ENCODE data around the gene WDR31.
"Not testable (repeated sequence)": the region's sequence is repeated elsewhere in the genome, so short reads cannot be mapped to it uniquely, and the experiment has no call there.

Gene WDR31

DNA sequence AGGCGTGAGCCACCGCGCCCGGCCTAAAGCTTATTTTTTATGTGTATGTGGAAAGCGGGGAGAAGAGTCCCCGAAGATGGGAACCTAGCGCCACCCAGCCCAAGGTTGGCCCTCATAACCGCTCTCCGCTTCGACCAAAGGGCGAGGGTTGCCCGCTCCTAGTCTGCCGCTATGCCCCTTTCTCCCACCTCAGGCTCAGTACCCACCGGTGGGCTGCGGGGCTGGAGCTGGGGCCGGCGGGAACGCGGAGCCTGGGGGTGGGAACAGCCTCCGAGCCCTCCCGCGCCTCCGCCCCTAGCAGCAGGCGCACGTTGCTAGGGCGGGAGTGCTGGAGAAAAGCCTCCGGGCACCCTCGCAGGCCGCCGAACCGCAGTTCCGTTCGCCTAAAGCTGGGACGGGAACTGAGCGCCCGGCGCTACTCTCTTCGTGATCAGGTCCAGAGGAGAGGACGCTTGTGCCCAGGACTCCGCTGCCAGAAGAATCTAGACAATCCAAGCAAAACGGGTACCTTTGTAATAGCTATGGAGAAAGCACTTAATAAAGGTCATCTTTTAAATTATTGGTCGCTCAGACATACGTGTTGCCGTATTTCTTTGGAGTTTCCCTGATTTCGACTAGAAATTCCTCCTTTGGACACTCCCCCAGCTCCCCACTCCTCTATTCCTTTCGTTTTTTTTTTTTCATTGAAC is at the start of gene WDR31:
WDR31 (minus strand) TSS at position 265 of the 689 bp plus-strand sequence. CDS start 8,253 bp downstream, outside the sequence.
- DNase-seq: peak; percentile 61

DNA sequence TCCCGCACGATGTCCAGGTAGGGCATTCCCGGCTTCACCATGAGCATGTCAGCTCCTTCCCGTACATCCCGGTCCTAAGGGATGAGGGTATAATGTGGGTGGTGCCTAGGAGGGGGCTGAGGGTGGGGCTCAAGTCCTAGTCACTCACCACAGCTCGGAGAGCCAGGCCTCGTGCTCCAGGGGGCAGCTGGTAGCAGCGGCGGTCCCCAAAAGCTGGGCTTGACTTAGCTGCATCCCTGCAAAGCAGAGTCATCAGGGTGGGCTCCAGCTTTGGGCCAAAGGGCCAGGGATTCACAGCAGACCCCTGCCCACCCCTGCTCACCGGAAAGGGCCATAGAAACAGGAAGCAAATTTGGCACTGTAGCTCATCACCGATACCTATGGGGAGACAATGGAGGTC is 49.4 kb upstream of the WDR31 start:
- no peak for DNase-seq

DNA sequence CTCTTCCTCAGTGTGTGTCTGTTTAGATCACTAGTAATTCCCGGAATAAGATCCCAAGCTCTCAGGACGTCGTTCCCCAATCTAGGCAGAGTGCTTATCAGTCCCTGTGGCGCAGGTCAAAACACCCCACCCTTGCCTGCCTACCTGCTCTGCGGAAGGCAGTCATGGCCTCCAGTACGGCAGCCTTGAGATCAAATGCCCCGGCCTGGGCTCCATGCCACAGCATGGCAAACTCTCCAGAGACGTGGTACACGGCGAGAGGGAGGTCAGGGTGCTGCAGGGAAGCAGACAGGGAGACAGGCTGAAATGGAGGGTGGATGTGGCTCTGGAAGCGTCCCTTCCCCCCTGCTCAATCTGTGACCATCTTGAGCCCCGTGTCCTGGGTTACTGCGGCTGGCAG is 48.8 kb upstream of the WDR31 start:
- no peak for DNase-seq

DNA sequence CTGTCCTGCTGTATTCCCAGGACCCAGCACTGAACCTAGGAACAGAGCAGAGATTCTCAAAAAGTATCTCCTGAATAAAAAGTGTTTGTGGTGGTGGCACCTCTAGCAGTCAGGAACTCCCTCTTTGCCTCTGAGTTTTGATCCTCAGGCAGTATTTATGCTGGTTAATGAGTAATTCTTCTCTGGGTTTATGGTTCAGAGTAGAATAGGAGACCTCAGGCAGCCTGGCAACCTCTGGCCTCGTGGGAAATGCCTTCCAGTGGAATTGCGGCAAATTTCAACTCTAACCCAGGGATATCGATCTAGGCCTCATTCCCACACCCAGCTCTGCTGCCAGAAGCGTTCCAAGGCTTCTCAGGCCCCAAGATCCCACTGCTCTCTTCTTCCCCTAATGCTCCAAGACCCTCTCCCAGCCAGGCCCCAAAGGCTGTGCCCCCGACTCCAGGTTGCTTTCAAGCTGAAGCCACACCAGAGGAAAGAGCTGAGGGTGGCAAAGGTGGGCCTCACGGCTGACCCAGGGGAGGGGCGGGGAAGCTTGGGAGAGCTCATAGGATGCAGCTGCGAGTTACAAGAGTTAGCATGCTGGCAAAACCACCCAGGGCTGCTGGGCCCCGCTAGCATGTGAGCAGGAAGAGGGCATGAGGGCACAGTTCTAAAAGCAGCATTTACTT is 47.6 kb upstream of the WDR31 start:
- no peak for DNase-seq

DNA sequence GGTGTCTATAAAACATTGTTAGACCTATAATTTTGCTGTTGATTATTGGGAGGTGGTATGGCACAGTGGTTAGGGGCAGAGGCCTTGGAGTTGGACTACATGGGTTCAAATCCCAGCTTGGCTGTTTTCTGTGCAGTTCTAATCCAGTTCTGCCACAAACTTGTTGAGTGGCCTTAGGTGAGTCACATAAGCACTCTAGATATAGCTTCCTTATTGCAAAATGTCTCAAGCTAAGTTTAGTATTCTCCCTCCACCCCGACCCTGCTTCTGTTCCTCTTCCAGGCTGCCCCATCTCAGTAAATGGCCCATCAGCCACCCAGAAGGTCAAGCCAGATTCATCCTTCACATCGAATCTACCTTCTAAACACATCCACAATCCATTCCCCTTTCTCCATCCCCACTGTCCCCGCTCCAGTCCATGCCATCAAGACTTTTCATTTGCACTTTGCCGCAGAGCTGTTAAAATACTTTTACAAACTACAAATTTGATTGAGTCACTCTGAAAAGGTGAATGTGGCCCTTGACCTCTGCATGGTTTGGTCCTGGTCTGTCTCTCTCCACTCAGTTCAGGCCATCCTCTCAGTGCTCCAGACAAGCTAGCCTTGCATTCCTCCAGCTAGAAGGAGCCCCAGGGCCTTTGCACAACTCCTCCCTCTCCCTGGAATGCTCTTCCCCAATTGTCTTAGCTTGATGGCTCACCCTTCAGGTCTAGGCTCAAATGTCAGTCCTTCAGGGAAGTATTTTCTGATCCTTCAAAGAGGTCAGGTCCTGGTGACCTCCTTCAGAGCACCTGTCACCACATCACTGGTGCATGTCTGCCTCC is 46.7 kb upstream of the WDR31 start:
- DNase-seq: no peak

DNA sequence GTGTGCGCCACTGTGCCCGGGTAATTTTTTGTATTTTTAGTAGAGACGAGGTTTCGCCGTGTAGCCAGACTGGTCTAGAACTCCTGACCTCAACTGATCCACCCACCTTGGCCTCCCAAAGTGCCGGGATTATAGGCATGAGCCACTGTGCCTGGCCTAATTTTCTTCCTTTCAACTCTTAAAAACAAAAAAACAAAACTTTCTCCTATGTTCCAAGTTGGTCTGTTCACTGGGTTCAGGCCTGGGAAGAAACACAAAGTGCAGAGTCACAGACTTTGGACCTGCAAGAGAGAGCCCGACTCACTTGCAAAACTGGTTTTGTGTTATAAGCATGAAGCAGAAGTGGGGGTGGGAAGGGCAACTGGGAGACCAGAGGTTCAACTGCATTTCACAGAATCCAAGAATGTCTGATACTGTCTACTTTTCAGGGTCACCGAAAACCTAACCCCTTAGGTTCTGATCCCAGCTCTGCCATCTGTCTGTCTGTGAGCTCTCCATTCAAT is 41.9 kb upstream of the WDR31 start:
- no peak for DNase-seq

DNA sequence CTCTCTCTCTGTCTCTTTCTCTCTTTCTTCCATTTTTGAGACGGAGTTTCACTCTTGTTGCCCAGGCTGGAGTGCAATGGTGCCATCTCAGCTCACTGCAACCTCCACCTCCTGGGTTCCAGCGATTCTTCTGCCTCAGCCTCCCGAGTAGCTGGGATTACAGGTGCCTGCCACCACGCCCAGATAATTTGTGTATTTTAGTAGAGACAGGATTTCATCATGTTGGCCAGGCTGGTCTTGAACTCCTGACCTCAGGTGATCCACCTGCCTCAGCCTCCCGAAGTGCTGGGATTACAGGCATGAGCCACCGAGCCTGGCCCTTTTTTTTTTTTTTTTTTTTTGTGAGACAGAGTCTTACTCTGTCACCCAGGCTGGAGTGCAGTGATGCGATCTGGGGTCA is 41.4 kb upstream of the WDR31 start:
- not testable (repeated sequence) for DNase-seq

DNA sequence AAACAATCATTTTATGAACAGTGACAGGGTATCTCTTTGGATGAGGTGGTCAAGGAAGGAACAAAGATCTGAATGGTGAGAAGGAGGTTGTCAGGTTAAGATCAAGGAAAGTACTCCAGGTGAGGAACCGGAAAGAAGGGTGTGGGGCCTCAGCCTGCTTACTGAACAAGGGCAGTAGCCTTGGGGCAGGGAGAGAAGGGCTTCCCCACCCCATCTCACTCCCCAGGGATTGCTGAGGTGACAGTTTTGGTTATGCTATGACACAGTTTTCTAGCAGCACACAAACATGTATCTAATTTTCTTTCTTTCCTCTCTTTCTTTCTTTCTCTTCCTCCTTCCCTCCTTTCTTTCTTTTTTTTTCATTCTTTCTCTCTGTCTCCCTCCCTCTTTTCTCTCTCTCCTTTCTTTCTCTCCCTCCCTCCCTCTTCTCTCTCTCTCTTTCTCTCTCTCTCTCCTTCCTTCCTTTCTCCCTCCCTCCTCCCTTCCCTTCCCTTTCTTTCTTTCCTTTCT is 40.8 kb upstream of the WDR31 start:
- DNase-seq: no peak

DNA sequence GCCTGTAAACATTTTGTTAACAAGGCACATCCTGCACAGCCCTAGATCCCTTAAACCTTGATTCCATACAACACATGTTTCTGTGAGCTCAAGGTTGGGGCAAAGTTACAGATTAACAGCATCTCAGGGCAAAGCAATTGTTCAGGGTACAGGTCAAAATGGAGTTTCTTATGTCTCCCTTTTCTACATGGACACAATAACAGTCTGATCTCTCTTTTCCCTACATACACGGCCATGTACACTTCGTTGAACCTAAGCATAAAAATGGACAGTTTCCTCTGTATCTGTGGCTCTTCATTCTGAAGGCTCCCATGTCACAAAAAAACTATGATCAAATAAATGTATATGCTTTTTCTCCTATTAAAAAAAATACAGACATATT is 39.7 kb upstream of the WDR31 start:
- not testable (repeated sequence) for DNase-seq

DNA sequence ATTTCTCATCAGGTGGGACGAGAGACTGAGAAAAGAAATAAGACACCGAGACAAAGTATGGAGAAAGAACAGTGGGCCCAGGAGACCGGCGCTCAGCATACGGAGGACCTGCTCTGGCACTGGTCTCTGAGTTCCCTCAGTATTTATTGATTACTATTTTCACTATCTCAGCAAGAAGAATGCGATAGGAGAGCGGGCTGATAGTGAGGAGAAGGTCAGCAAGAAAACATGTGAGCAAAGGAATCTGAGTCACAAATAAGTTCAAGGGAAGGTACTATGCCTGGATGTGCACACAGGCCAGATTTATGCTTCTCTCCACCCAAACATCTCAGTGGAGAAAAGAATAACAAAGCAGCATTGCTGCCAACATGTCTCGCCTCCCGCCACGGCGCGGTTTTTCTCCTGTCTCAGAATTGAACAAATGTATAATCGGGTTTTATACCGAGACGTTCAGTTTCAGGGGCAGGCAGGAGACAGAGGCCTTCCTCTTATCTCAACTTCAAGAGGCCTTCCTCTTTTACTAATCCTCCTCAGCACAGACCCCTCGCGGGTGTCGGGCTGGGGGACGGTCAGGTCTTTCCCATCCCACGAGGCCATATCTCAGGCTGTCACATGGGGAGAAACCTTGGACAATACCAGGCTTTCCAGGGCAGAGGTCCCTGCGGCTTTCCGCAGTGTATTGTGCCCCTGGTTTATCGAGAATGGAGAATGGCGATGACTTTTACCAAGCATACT is 39.2 kb upstream of the WDR31 start:
- not testable (repeated sequence) for DNase-seq

DNA sequence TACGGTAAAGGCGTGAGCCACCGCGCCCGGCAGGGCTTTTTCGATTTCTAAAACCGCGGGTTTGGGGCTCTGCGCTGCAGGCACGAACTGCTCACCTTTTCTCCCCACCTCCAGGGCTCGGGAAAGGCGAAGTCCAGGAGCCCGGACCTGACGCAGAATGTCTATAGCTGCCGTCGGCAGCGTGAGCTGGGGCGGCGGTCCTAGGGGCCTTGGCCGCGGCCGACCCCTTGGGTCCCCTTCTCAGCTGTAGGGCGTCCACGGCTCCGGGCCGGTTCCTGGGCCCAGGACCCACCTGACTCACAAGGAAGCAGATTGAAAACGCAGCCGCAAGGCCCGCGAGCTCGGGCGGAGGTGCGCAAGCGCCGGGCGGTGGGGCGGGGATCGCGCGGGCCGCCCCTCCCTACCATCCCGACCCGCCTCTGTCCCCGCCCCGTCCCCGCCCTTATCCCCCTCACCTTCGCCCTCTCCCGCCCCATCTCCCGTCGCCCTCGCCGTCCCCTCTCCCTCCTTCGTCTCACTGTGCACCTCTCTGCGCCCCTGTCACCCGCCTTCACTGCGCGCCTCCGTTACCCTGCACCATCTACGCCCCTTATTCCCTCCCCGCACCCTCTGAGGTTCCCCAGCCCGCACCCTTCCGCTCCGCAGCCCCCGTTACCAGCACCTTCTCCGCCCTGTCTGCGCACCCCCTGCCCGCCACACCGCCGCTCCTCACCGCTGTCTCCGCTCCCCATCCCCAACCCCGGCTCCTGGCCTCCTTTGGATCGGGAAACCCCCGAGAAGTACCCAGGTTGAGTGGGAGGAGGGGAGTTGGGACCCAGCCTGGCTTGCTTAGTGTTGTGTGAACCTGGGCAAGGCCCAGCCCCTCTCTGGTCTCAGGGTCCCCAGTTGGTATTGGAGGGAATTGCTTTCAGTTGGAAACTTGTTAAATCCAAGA is 36.8 kb upstream of the WDR31 start, which contains the start of gene HDHD3:
HDHD3 (minus strand) TSS at position 353 of the 934 bp plus-strand sequence. CDS start 2,632 bp downstream, outside the sequence.
- peak; percentile 44 for DNase-seq

DNA sequence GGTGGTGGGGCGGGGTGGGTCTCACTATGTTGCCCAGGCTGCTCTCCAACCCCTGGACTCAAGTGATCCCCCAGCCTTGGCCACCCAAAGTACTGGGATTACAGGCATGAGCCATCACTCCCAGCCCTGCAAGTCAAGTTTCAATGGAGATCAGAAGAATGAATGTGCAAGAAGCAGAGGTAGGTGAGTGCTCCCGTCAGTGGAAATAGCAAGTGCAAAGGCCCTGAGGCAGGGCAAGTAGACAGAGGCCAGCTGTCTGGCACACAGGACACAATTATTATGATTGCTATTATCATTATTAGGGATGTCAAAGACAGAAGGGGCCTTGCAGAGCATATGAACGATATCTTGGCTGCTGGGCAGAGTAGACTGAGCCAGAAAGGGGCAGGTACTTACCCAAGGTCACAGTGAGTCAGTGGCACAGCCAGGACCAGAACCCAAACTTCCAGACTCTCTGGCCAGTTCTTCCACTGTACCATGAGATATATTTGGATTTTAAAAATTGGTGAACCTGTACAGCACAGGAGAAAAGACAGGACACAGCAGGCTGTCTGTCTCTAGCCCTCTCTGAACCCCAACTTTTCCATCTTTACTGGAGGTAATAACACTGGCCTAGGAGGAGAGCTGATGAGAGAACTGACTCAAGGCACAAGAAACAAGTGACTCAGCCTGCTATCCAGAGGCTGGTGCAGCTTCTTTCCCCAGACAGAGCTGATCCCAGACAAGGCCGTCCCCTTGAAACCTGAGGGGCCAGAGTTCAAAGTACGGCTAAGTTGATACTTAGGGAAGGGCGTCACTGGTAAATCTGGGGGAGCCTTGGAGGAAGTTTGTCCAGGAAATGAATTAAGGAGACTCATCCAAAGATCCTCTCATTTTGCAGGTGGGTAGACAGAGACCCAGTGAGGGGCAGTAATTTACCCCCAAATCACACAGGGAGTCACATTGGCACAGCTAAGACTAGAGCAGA is 35.3 kb upstream of the WDR31 start:
- no peak for DNase-seq

DNA sequence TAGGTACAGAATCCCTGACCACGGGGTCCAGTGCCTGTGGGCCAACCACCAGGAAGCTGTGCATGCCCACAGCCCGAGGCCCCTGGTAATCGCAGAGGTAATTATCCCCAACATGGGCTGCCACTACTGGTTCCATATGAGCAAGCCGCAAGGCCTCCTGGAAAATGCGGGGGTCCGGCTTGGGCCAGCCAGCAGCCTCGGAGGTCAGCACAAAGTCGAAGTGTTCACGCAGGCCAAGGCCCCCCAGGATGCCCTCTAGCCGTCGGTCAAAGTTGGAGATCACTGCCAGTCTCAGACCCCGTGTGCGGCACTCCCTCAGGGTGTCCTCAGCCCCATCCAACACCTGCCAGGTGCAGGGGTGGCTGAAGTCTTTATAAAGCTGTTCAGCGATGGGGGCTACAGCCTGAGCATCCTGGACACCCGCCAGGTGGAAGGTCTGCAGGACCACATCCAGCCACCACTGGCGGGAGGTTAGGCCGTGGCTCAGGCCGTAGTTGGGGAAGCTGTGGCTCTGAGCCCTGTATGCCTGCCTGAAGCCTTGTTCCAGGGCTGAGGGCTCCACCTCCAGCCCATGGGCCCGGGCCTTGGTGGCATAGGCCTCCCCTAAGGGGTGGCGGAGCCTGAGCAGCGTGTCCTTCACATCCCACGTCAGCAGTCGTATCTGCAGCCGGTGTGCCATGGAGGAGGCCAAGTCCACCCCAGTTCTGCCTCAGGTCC is 33.8 kb upstream of the WDR31 start:
- DNase-seq: no peak

DNA sequence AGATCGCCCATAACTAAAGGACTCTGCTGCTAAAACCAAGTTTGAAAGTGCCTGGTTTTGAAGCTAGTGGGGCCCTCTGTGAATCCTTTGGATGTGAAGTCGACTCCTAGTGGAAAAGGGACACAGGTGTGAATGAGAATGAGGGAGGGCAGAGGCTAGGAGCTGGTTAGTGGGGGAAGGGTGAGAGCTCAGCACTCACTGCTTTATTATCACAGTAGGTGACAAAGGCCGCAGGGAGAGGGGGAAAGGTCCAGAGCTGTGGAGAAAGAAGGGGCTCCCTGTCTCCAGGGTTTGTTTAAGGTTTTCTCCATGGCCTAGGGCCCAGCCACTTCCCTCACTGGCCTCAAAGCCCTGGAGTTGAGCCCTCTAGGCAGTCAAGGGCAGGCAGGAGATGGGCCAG is 33.2 kb upstream of the WDR31 start:
- no peak for DNase-seq

DNA sequence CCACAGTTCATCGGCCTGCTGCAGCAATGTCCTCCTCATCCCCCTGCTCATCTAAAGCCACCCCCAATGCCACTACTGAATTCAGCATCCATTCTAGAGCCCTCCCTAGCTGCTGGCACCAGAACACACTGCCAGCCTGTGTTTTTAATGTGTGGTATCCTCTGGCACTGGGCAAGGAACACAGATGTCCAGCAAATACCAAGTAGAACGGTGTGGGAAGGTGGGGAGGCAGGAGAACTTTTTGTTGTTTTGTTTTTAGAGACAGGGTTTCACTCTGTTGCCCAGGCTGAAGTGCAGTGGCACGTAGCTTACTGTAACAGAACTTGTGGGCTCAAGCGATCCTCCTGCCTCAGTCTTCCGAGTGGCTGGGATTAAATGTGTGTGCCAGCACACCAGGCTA is 32.0 kb upstream of the WDR31 start:
- DNase-seq: no peak

DNA sequence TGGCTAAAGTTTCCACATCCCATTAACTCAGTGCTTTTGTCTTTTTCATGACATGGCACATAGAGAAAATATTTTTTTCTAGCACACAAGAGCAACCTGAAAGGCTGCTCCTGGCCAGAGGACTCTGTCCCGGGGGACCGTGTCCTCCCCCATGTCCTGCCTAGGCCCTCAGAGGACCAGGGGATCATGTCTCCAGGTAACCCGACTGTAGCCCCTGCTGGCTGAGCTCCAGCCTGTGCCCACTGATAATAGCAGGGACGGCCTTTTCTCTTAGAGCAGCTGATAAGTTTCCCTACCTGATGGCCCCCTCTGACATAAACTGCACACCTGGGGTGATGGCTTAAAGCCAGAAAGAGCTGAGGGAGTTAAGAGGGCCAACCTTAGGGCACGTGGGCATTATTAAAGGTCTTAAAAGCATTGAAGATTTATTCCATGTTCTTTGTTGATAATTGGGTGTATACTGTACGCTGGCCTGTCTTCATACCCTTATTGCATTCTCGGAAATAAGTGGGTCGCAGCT is 30.8 kb upstream of the WDR31 start:
- DNase-seq: no peak

DNA sequence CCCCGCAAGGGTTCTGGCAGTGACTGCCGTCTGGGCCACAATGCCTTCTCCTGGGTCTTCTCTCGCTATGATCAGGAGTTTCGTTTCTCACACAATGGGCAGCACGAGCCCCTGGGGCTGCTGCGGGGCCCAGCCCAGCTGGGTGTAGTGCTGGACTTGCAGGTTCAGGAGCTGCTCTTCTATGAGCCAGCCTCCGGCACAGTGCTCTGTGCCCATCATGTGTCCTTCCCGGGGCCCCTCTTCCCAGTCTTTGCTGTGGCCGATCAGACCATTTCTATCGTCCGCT is 29.7 kb upstream of the WDR31 start:
- DNase-seq: no peak

DNA sequence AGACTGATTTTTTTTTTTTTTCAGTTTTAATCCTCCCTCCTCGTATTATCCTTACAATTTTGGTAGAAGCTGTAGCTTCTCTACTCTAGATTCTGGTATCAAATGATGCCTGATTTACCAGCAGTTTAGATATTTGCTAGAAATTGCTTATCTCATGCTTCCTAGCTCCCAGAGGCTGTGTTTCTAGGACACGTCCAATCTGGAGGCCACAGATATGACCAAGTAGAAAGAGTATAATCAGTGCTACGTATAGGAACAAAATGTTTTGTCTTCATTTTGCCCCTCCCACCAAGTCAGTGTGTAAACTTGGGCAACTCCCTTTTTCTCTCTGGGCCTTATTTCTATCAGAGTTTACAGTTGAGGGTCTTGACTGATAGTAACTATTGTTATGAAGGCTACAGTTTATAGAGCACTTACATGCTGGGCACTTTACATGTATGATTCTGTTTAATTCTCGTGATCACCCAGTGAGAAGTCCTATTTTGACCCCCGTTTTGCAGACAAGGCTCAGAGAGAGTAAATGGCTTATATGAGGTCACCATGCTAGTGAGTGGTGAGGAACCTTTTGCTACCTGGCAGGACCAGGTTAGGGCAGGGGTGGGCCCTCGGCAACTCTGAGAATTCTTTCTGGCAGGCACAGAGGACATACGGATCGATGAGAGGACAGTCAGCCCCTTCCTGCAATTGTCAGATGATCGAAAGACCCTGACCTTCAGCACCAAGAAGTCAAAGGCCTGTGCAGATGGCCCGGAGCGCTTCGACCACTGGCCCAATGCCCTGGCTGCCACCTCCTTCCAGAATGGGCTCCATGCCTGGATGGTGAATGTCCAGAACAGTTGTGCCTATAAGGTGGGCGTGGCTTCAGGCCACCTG is 29.1 kb upstream of the WDR31 start:
- no peak for DNase-seq
